ENCODE results near the gene MYO1B. TPM values are rescaled to one million over a fixed set of nuclear protein-coding genes. Genes with fewer than 3 reads are reported as not detected.

The MYO1B gene
- total RNA-seq, 5 donors from 2014 or later (not counting 1 experiment from before 2014, with no cell fraction given): 0.39 to 1.3 (median 0.73) TPM

- no peak overlapping the region for H3K27ac ChIP-seq (ENCODE audit: low read length)
- no peak overlapping the region for H3K4me3 ChIP-seq (ENCODE audit: control insufficient read depth in 1 of 2, extremely low read depth in 1 of 2, low read length in 1 of 2)
- ChIA-PET CTCF (no interaction called here), POLR2A (no interaction called here)
- 93% methylated on average over 3 of the region's 5 CpGs for WGBS (ENCODE audit: insufficient coverage)
- no peaks in the 10 kb centered on the region for H3K27me3 ChIP-seq (replicated peaks in 1 of 2; ENCODE audit: control insufficient read depth in 2 of 2, extremely low read depth in 1 of 2, insufficient read depth in 2 of 2, low read length in 1 of 2)
- no peaks in the 10 kb centered on the region for H3K4me1 ChIP-seq (ENCODE audit: control insufficient read depth in 1 of 2, extremely low read depth in 1 of 2, insufficient read depth in 2 of 2, low read length in 2 of 2)
- H3K36me3 ChIP-seq (ENCODE audit: control insufficient read depth in 2 of 2, extremely low read depth in 1 of 2, insufficient read depth in 1 of 2, low read length in 1 of 2): no peaks in the 10 kb centered on the region
- Mint-ChIP-seq H3K36me3 (no peaks in the 10 kb centered on the region), H3K27ac (no peak overlapping the region), H3K27me3 (no peaks in the 10 kb centered on the region), H3K4me3 (no peak overlapping the region), H3K4me1 (no peaks in the 10 kb centered on the region), H3K9me3 (no peaks in the 10 kb centered on the region)
- ATAC-seq (replicated peaks in 1 of 4) (no peak), DNase-seq (no peak)
- H3K9me3 ChIP-seq: no peaks in the 10 kb centered on the region
Measured at GRCh38 chr2:191230174-191230573, 15.0 kb upstream of the MYO1B start.

DNA sequence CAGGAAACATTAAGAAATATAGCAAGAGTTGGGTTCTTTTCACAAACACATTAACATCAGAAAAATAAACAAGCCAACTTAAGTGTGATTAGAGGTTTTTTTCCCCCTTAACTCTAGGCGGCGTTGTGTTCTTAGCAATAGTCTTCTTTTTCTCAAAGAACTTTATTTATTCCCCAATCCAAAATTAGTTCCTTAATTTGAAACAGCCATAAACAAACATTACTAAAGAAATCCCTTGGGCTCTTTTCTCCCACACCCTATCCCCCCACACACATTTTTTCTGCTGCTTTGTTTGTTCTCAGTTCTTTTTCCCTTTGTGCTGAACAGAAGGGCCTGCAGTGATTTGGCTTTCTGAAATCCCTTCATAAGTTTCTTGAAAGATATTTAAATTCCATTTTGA is 13.2 kb upstream of the MYO1B start:
- no peak overlapping the region for H3K27ac Mint-ChIP-seq
- ChIA-PET CTCF (interaction anchor here in 1 of 2 donors (1.7 kb wide), 1 partner anchor 13 kb away, joined by 5 read pairs; no protein-coding TSS in a partner anchor), POLR2A (no interaction called here)
- Histone ChIP-seq H3K4me1 (ENCODE audit: control insufficient read depth in 1 of 2, extremely low read depth in 1 of 2, insufficient read depth in 2 of 2, low read length in 2 of 2) (no peaks in the 10 kb centered on the region), H3K4me3 (ENCODE audit: control insufficient read depth in 1 of 2, extremely low read depth in 1 of 2, low read length in 1 of 2) (no peak overlapping the region), H3K9me3 (no peaks in the 10 kb centered on the region), H3K27me3 (replicated peaks in 1 of 2; ENCODE audit: control insufficient read depth in 2 of 2, extremely low read depth in 1 of 2, insufficient read depth in 2 of 2, low read length in 1 of 2) (no peaks in the 10 kb centered on the region), H3K27ac (ENCODE audit: low read length) (no peak overlapping the region), H3K36me3 (ENCODE audit: control insufficient read depth in 2 of 2, extremely low read depth in 1 of 2, insufficient read depth in 1 of 2, low read length in 1 of 2) (no peaks in the 10 kb centered on the region)
- ATAC-seq (replicated peaks in 1 of 4) (no peak), DNase-seq (no peak)
- WGBS (ENCODE audit: insufficient coverage): no CpG with 5 or more reads among the region's 2 CpGs
- no peaks in the 10 kb centered on the region for H3K4me1 Mint-ChIP-seq
- H3K36me3 Mint-ChIP-seq: no peaks in the 10 kb centered on the region
- no peaks in the 10 kb centered on the region for H3K9me3 Mint-ChIP-seq
- H3K4me3 Mint-ChIP-seq: no peak overlapping the region
- H3K27me3 Mint-ChIP-seq: no peaks in the 10 kb centered on the region

GRCh38 chr2:191233533-191233932 is 11.7 kb upstream of the MYO1B start:
- H3K9me3 Mint-ChIP-seq: no peaks in the 10 kb centered on the region
- Histone ChIP-seq H3K36me3 (ENCODE audit: control insufficient read depth in 2 of 2, extremely low read depth in 1 of 2, insufficient read depth in 1 of 2, low read length in 1 of 2) (no peaks in the 10 kb centered on the region), H3K4me1 (ENCODE audit: control insufficient read depth in 1 of 2, extremely low read depth in 1 of 2, insufficient read depth in 2 of 2, low read length in 2 of 2) (no peaks in the 10 kb centered on the region), H3K4me3 (ENCODE audit: control insufficient read depth in 1 of 2, extremely low read depth in 1 of 2, low read length in 1 of 2) (no peak overlapping the region), H3K27ac (ENCODE audit: low read length) (no peak overlapping the region), H3K27me3 (replicated peaks in 1 of 2; ENCODE audit: control insufficient read depth in 2 of 2, extremely low read depth in 1 of 2, insufficient read depth in 2 of 2, low read length in 1 of 2) (no peaks in the 10 kb centered on the region), H3K9me3 (no peaks in the 10 kb centered on the region)
- H3K27me3 Mint-ChIP-seq: no peaks in the 10 kb centered on the region
- no peaks in the 10 kb centered on the region for H3K36me3 Mint-ChIP-seq
- H3K4me3 Mint-ChIP-seq: no peak overlapping the region
- H3K27ac Mint-ChIP-seq: no peak overlapping the region
- CTCF ChIA-PET: no interaction called here
- no peak for DNase-seq
- no peaks in the 10 kb centered on the region for H3K4me1 Mint-ChIP-seq
- no peak for ATAC-seq (replicated peaks in 1 of 4)
- WGBS (ENCODE audit: insufficient coverage): 87% methylated on average over 3 of the region's 5 CpGs
- POLR2A ChIA-PET: no interaction called here

DNA sequence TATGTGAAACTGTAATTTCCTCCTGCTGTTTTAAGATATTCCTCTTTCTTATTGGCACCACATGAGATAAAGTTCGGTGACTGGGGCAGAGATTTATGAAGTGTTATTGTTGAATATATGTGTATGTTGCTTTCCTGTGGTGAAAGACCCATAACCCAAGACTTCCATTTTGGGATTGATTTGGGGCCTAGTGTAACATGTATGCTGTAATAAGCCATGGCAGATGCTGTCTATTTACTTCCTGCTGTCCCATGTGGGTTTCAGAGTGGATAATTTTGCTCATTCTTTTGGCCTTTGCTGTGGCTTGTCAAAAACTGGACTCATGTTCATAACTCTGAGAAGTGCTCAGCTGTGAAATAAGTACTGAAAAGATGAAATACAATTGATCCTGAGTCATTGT is 10.8 kb upstream of the MYO1B start:
- Mint-ChIP-seq H3K4me3 (no peak overlapping the region), H3K4me1 (no peaks in the 10 kb centered on the region), H3K9me3 (no peaks in the 10 kb centered on the region), H3K36me3 (no peaks in the 10 kb centered on the region), H3K27me3 (no peaks in the 10 kb centered on the region), H3K27ac (no peak overlapping the region)
- Histone ChIP-seq H3K27ac (ENCODE audit: low read length) (no peak overlapping the region), H3K36me3 (ENCODE audit: control insufficient read depth in 2 of 2, extremely low read depth in 1 of 2, insufficient read depth in 1 of 2, low read length in 1 of 2) (no peaks in the 10 kb centered on the region), H3K9me3 (no peaks in the 10 kb centered on the region), H3K27me3 (replicated peaks in 1 of 2; ENCODE audit: control insufficient read depth in 2 of 2, extremely low read depth in 1 of 2, insufficient read depth in 2 of 2, low read length in 1 of 2) (no peaks in the 10 kb centered on the region), H3K4me1 (ENCODE audit: control insufficient read depth in 1 of 2, extremely low read depth in 1 of 2, insufficient read depth in 2 of 2, low read length in 2 of 2) (no peaks in the 10 kb centered on the region), H3K4me3 (ENCODE audit: control insufficient read depth in 1 of 2, extremely low read depth in 1 of 2, low read length in 1 of 2) (no peak overlapping the region)
- no peak for DNase-seq
- 100% methylated on average over 1 of the region's 1 CpG for WGBS (ENCODE audit: insufficient coverage)
- CTCF ChIA-PET: no interaction called here
- ATAC-seq (replicated peaks in 1 of 4): no peak
- POLR2A ChIA-PET: interaction anchor here in 1 of 2 donors (0.6 kb wide), 1 partner anchor 799 kb away, joined by 3 read pairs; no protein-coding TSS in a partner anchor

DNA sequence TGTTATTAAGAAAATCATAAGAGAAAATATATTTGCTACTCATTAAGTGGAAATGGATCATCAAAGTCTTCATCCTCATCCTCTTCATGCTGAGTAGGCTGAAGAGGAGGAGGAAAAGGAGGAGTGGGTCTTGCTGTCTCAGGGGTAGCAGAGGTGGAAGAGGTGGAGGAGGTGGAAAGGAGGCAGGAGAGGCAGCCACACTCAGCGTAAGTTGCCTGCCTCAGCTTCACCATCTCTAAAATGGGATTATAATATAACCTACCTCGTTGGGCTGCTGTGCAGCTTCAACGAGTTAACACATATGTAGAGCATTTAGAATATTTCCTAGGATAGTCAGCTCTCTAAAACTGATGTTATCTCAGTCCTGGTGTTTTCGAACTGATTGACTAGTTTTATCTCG is 4.3 kb upstream of the MYO1B start:
- DNase-seq (no peak), ATAC-seq (replicated peaks in 1 of 4) (no peak)
- no peak overlapping the region for H3K27ac Mint-ChIP-seq
- H3K4me3 ChIP-seq (ENCODE audit: control insufficient read depth in 1 of 2, extremely low read depth in 1 of 2, low read length in 1 of 2): no peak overlapping the region
- H3K9me3 Mint-ChIP-seq: no peaks in the 10 kb centered on the region
- ChIA-PET POLR2A (no interaction called here), CTCF (interaction anchor here in 1 of 2 donors (0.6 kb wide), 1 partner anchor 295 kb away, joined by 3 read pairs; no protein-coding TSS in a partner anchor)
- H3K9me3 ChIP-seq: peaks cover 2% of the 10 kb centered on the region
- H3K27ac ChIP-seq (ENCODE audit: low read length): no peak overlapping the region
- 90% methylated on average over 2 of the region's 5 CpGs for WGBS (ENCODE audit: insufficient coverage)
- H3K27me3 Mint-ChIP-seq: peaks cover 2 to 3% of the 10 kb centered on the region in 2 donors
- H3K4me3 Mint-ChIP-seq: no peak overlapping the region
- no peaks in the 10 kb centered on the region for H3K36me3 Mint-ChIP-seq
- peaks cover 0 to 3% (median 2%) of the 10 kb centered on the region in 3 donors for H3K4me1 Mint-ChIP-seq
- H3K27me3 ChIP-seq (replicated peaks in 1 of 2; ENCODE audit: control insufficient read depth in 2 of 2, extremely low read depth in 1 of 2, insufficient read depth in 2 of 2, low read length in 1 of 2): peaks cover 0 to 5% of the 10 kb centered on the region in 2 experiments
- H3K4me1 ChIP-seq (ENCODE audit: control insufficient read depth in 1 of 2, extremely low read depth in 1 of 2, insufficient read depth in 2 of 2, low read length in 2 of 2): peaks cover 0 to 3% of the 10 kb centered on the region in 2 experiments
- H3K36me3 ChIP-seq (ENCODE audit: control insufficient read depth in 2 of 2, extremely low read depth in 1 of 2, insufficient read depth in 1 of 2, low read length in 1 of 2): no peaks in the 10 kb centered on the region

DNA sequence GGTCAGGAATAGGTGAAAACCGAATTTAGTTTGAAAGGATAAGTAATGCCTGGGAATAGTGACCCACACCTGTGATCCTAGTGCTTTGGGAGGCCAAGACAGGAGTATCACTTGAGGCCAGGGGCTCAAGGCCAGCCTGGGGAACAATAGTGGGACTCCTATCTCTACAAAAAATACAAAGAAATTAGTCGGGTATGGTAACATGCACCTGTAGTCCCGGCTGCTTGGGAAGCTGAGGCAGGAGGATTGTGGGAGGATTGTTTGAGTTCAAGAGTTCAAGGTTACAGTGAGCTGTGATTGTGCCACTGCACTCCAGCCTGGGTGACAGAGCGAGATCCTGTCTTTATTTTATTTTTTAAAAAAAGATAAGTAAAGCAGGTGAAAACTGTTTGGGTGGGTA is 3.8 kb upstream of the MYO1B start:
- peaks cover 6% of the 10 kb centered on the region in 2 donors for H3K27me3 Mint-ChIP-seq
- Histone ChIP-seq H3K4me1 (ENCODE audit: control insufficient read depth in 1 of 2, extremely low read depth in 1 of 2, insufficient read depth in 2 of 2, low read length in 2 of 2) (peaks cover 0 to 6% of the 10 kb centered on the region in 2 experiments), H3K27ac (ENCODE audit: low read length) (no peak overlapping the region), H3K27me3 (replicated peaks in 1 of 2; ENCODE audit: control insufficient read depth in 2 of 2, extremely low read depth in 1 of 2, insufficient read depth in 2 of 2, low read length in 1 of 2) (peaks cover 0 to 10% of the 10 kb centered on the region in 2 experiments), H3K4me3 (ENCODE audit: control insufficient read depth in 1 of 2, extremely low read depth in 1 of 2, low read length in 1 of 2) (no peak overlapping the region), H3K9me3 (peaks cover 2% of the 10 kb centered on the region), H3K36me3 (ENCODE audit: control insufficient read depth in 2 of 2, extremely low read depth in 1 of 2, insufficient read depth in 1 of 2, low read length in 1 of 2) (no peaks in the 10 kb centered on the region)
- no peaks in the 10 kb centered on the region for H3K36me3 Mint-ChIP-seq
- H3K27ac Mint-ChIP-seq: no peak overlapping the region
- no peak for DNase-seq
- no peak for ATAC-seq (replicated peaks in 1 of 4)
- POLR2A ChIA-PET: no interaction called here
- CTCF ChIA-PET: no interaction called here
- 50% methylated on average over 1 of the region's 4 CpGs for WGBS (ENCODE audit: insufficient coverage)
- H3K4me3 Mint-ChIP-seq: no peak overlapping the region
- peaks cover 4 to 7% (median 5%) of the 10 kb centered on the region in 3 donors for H3K4me1 Mint-ChIP-seq
- no peaks in the 10 kb centered on the region for H3K9me3 Mint-ChIP-seq

GRCh38 chr2:191243154-191243553 is 2.0 kb upstream of the MYO1B start:
- Mint-ChIP-seq H3K36me3 (no peaks in the 10 kb centered on the region), H3K27me3 (peaks cover 11 to 15% of the 10 kb centered on the region in 2 donors), H3K9me3 (no peaks in the 10 kb centered on the region), H3K27ac (no peak overlapping the region), H3K4me3 (no peak overlapping the region), H3K4me1 (peaks cover 7 to 11% (median 8%) of the 10 kb centered on the region in 3 donors)
- WGBS (ENCODE audit: insufficient coverage): 100% methylated on average over 1 of the region's 1 CpG
- no peaks in the 10 kb centered on the region for H3K36me3 ChIP-seq (ENCODE audit: control insufficient read depth in 2 of 2, extremely low read depth in 1 of 2, insufficient read depth in 1 of 2, low read length in 1 of 2)
- no peak overlapping the region for H3K4me3 ChIP-seq (ENCODE audit: control insufficient read depth in 1 of 2, extremely low read depth in 1 of 2, low read length in 1 of 2)
- ChIA-PET CTCF (interaction anchor here in 1 of 2 donors (0.7 kb wide), 1 partner anchor 501 kb away, joined by 3 read pairs; no protein-coding TSS in a partner anchor), POLR2A (no interaction called here)
- DNase-seq (no peak), ATAC-seq (replicated peaks in 1 of 4) (no peak)
- H3K4me1 ChIP-seq (ENCODE audit: control insufficient read depth in 1 of 2, extremely low read depth in 1 of 2, insufficient read depth in 2 of 2, low read length in 2 of 2): peaks cover 0 to 6% of the 10 kb centered on the region in 2 experiments
- peaks cover 0 to 13% of the 10 kb centered on the region in 2 experiments for H3K27me3 ChIP-seq (replicated peaks in 1 of 2; ENCODE audit: control insufficient read depth in 2 of 2, extremely low read depth in 1 of 2, insufficient read depth in 2 of 2, low read length in 1 of 2)
- no peak overlapping the region for H3K27ac ChIP-seq (ENCODE audit: low read length)
- peaks cover 2% of the 10 kb centered on the region for H3K9me3 ChIP-seq
